SK-N-SH (cell line): ENCODE measurements around the gene LRRC15.

Source experiments
- CTCF ChIP-seq: fragments of 200-600 bp; sonication (generic); IDR thresholded peaks from 2 replicates; pipeline ENCODE4 v1.6.1; 2017; ENCODE audit warnings: antibody characterized with exemption, mild to moderate bottlenecking, moderate library complexity
- JUND ChIP-seq: IDR thresholded peaks from 2 replicates; pipeline ENCODE4 v1.4.0; 2012
- SMC3 ChIP-seq: IDR thresholded peaks from 2 replicates; pipeline ENCODE4 v1.6.1; 2012; ENCODE audit warnings: low read depth, low read length, improper control_type of control experiment
- TF ChIP-seq, protein P1 (sequence below): fragments of 150-350 bp; IDR thresholded peaks from 2 replicates; pipeline ENCODE4 v1.6.1; 2017; ENCODE audit warnings: antibody characterized with exemption, low read length, low read depth, borderline replicate concordance

DNA sequence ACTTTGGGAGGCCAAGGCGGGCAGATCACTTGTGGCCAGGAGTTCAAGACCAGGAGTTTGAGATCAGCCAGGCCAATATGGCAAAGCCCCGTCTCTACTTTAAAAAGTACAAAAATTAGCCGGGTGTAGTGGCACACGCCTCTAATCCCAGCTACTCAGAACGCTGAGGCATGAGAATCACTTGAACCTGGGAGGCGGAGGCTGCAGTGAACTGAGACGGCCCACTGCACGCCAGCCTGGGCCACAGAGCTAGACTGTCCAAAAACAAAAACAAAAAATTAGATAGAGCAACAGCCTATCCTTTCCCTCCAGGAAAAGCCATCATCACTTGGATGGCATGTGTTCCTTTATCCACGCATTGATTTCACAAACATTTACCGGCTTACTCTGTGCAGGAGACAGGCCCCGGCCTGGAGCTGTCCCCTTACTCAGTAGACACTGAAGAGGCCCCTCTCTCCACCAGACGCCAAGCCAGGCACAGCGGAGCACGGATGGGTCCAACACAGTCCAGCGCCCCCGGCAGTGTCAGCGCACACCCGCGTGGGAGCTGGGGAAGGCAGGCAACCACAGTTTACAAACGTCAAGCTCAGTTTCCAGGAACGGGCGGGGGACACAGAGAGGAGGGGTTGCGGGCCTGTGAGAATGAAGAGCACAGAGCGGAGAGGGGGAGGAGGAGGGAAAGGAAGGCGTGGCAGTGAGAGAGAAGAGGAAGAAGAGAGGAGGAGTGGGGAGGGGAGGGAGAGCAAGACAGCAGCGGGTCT lies 26.4 kb upstream of the LRRC15 start:
- TF ChIP-seq JUND: no peak
- TF ChIP-seq CTCF: no peak
- no peak for TF ChIP-seq SMC3
- TF ChIP-seq, protein P1, sequence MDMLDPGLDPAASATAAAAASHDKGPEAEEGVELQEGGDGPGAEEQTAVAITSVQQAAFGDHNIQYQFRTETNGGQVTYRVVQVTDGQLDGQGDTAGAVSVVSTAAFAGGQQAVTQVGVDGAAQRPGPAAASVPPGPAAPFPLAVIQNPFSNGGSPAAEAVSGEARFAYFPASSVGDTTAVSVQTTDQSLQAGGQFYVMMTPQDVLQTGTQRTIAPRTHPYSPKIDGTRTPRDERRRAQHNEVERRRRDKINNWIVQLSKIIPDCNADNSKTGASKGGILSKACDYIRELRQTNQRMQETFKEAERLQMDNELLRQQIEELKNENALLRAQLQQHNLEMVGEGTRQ: no peak
